H9 (cell line): Measurements from ENCODE around the gene TLK1. TPM values are rescaled to one million over a fixed set of nuclear protein-coding genes. Genes with fewer than 3 reads are reported as not detected.

Experiments
- DNase-seq: peaks from one replicate; pipeline ENCODE4 v3.0.0-alpha.2; 2017
- H2AFZ ChIP-seq: one replicate; pipeline ENCODE4 v1.6.1; 2013; ENCODE audit warnings: mild to moderate bottlenecking, low read length, control low read depth, moderate library complexity
- H2AK5ac ChIP-seq: 2 replicates; pipeline ENCODE4 v1.6.1; 2013; ENCODE audit warnings: low read length, control low read depth, mixed read lengths; ENCODE audit not compliant: insufficient read length
- H2BK120ac ChIP-seq: one replicate; pipeline ENCODE4 v1.6.1; 2013; ENCODE audit warnings: low read depth, mild to moderate bottlenecking, low read length, control low read depth, inconsistent platforms; ENCODE audit not compliant: poor library complexity, severe bottlenecking
- H2BK12ac ChIP-seq: 2 replicates; pipeline ENCODE4 v1.6.1; 2013; ENCODE audit warnings: low read length, control low read depth, mixed read lengths, low read depth; ENCODE audit not compliant: insufficient read length
- H2BK15ac ChIP-seq: 2 replicates; pipeline ENCODE4 v1.6.1; 2013; ENCODE audit warnings: low read depth, low read length, control low read depth
- H2BK20ac ChIP-seq: one replicate; pipeline ENCODE4 v1.6.1; 2013; ENCODE audit warnings: low read depth, mild to moderate bottlenecking, low read length, control low read depth, inconsistent platforms; ENCODE audit not compliant: poor library complexity, severe bottlenecking
- H2BK5ac ChIP-seq: 2 replicates; pipeline ENCODE4 v1.6.1; 2013; ENCODE audit warnings: low read length, control low read depth, mixed read lengths; ENCODE audit not compliant: insufficient read length
- H3K14ac ChIP-seq: 2 replicates; pipeline ENCODE4 v1.6.1; 2013; ENCODE audit warnings: low read length, control low read depth; ENCODE audit not compliant: insufficient read depth
- H3K18ac ChIP-seq: 2 replicates; pipeline ENCODE4 v1.6.1; 2013; ENCODE audit warnings: low read depth, mild to moderate bottlenecking, mixed read lengths, low read length, control low read depth; ENCODE audit not compliant: insufficient read length
- H3K23ac ChIP-seq: 2 replicates; pipeline ENCODE4 v1.6.1; 2013; ENCODE audit warnings: low read length, control low read depth, mixed read lengths, low read depth; ENCODE audit not compliant: insufficient read length
- H3K23me2 ChIP-seq: 2 replicates; pipeline ENCODE4 v1.6.1; 2013; ENCODE audit warnings: low read depth, mild to moderate bottlenecking, mixed read lengths, low read length, control low read depth; ENCODE audit not compliant: insufficient read length, poor library complexity, severe bottlenecking
- H3K27ac ChIP-seq: 2 replicates; pipeline ENCODE4 v1.5.1; 2013; ENCODE audit warnings: low read length, control low read depth, mixed read lengths, low read depth; ENCODE audit not compliant: insufficient read length
- H3K27me3 ChIP-seq: 2 replicates; pipeline ENCODE4 v1.6.1; 2013; ENCODE audit warnings: low read length, control low read depth, inconsistent platforms; ENCODE audit not compliant: insufficient read depth
- H3K4ac ChIP-seq: 2 replicates; pipeline ENCODE4 v1.6.1; 2013; ENCODE audit warnings: low read depth, mild to moderate bottlenecking, control low read depth, inconsistent platforms, low read length, moderate library complexity
- H3K4me1 ChIP-seq: 2 replicates; pipeline ENCODE4 v1.6.1; 2013; ENCODE audit warnings: low read length, control low read depth, inconsistent platforms; ENCODE audit not compliant: insufficient read depth
- H3K4me2 ChIP-seq: 2 replicates; pipeline ENCODE4 v1.6.1; 2013; ENCODE audit warnings: low read length, control low read depth, mixed read lengths; ENCODE audit not compliant: insufficient read length, insufficient read depth
- H3K56ac ChIP-seq: 2 replicates; pipeline ENCODE4 v1.6.1; 2013; ENCODE audit warnings: low read depth, mild to moderate bottlenecking, mixed read lengths, low read length, control low read depth; ENCODE audit not compliant: insufficient read length
- H3K79me1 ChIP-seq: 2 replicates; pipeline ENCODE4 v1.6.1; 2013; ENCODE audit warnings: low read depth, mild to moderate bottlenecking, moderate library complexity, low read length, control low read depth, inconsistent platforms; ENCODE audit not compliant: insufficient read depth, poor library complexity, severe bottlenecking
- H3K79me2 ChIP-seq: 2 replicates; pipeline ENCODE4 v1.6.1; 2013; ENCODE audit warnings: low read length, control low read depth, inconsistent platforms; ENCODE audit not compliant: insufficient read depth
- H3K9ac ChIP-seq: 2 replicates; pipeline ENCODE4 v1.6.1; 2013; ENCODE audit warnings: low read length, control low read depth, mixed read lengths; ENCODE audit not compliant: insufficient read length; ENCODE audit errors: extremely low read depth
- H3K9me3 ChIP-seq: one replicate; pipeline ENCODE4 v1.6.1; 2013; ENCODE audit warnings: low read depth, low read length, inconsistent platforms; ENCODE audit not compliant: control insufficient read depth
- H3T11ph ChIP-seq: one replicate; pipeline ENCODE4 v1.6.1; 2013; ENCODE audit warnings: mild to moderate bottlenecking, low read length, control low read depth, inconsistent platforms
- H4K20me1 ChIP-seq: one replicate; pipeline ENCODE4 v1.6.1; 2013; ENCODE audit not compliant: control insufficient read depth, insufficient read length, insufficient read depth
- H4K5ac ChIP-seq: 2 replicates; pipeline ENCODE4 v1.6.1; 2013; ENCODE audit warnings: low read depth, mild to moderate bottlenecking, mixed read lengths, low read length, control low read depth; ENCODE audit not compliant: insufficient read length
- H4K8ac ChIP-seq: replicated peaks from 2 replicates; pipeline ENCODE4 v1.6.1; 2013; ENCODE audit warnings: low read length, control low read depth, mixed read lengths, low read depth; ENCODE audit not compliant: insufficient read length
- H4K91ac ChIP-seq: 2 replicates; pipeline ENCODE4 v1.6.1; 2013; ENCODE audit warnings: low read depth, mild to moderate bottlenecking, moderate library complexity, mixed read lengths, low read length, control low read depth; ENCODE audit not compliant: insufficient read length
- H3K27ac Mint-ChIP-seq, 3 experiments: 2 replicates in 2 of 3; 3 replicates in 1 of 3; pipeline ENCODE4 v1.8.0; 2020 to 2021; ENCODE audit warnings: mixed read lengths in 3 of 3, mild to moderate bottlenecking in 1 of 3, moderate library complexity in 1 of 3
- H3K27me3 Mint-ChIP-seq: 2 replicates; pipeline ENCODE4 v1.8.0; 2021; ENCODE audit warnings: low read depth, mild to moderate bottlenecking, moderate library complexity, mixed read lengths
- H3K36me3 Mint-ChIP-seq, 3 experiments: 2 replicates in 2 of 3; 3 replicates in 1 of 3; pipeline ENCODE4 v1.8.0; 2020 to 2021; ENCODE audit warnings: low read depth in 3 of 3, mixed read lengths in 3 of 3; ENCODE audit not compliant: insufficient read depth in 1 of 3
- H3K4me1 Mint-ChIP-seq, 2 experiments: 2 replicates each; pipeline ENCODE4 v1.8.0; 2020; ENCODE audit warnings: mixed read lengths in 2 of 2
- H3K4me3 Mint-ChIP-seq, 2 experiments: 2 replicates in 1 of 2; 3 replicates in 1 of 2; pipeline ENCODE4 v1.8.0; 2020 to 2021; ENCODE audit warnings: mild to moderate bottlenecking in 2 of 2, mixed read lengths in 2 of 2, moderate library complexity in 1 of 2
- H3K9me3 Mint-ChIP-seq, 2 experiments: 2 replicates in 1 of 2; 3 replicates in 1 of 2; pipeline ENCODE4 v1.8.0; 2020; ENCODE audit warnings: mild to moderate bottlenecking in 2 of 2, mixed read lengths in 2 of 2, moderate library complexity in 1 of 2
- WGBS: extraction: QIAGEN DNeasy Blood & Tissue Kit; methylation state at CpG from one replicate; pipeline ENCODE4 v1.1.7; 2013; ENCODE audit warnings: missing lambda C conversion rate, low lambda C conversion rate, mixed read lengths; ENCODE audit not compliant: insufficient read length; ENCODE audit errors: extremely low coverage; 5-methylcytosine and 5-hydroxymethylcytosine counted together
- total RNA-seq: library from RNA; stranded (reverse); gene quantifications from 2 replicates; pipeline ENCODE4 v1.2.1, GENCODE V29; 2021
- TF ChIP-seq, protein P1 (sequence below): fragments of 200-600 bp; sonication (generic); conservative IDR thresholded peaks from 3 replicates; pipeline ENCODE4 v1.8.0; 2021; ENCODE audit warnings: antibody characterized with exemption, mild to moderate bottlenecking

The TLK1 gene
- total RNA-seq, 1 experiment from 2014 or later, result 112 TPM

DNA sequence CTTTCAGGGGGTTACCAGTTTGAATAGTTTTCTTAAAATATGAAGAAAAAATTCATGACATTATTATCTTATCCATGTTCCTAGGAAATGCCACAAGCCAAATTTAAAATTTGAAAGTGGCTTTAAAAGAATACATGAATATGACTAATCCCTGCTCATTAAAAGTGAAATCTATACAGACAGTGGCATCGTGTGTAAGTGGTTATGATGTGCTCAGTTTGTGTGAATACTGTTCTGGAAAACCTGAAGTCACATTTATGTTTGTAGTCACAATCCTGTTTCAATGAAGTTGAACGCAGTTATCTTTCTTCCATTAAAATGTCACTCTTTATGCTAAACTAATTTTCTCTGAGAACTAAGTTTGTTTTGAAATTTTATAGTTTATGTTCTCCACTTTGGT, 155.9 kb downstream of the TLK1 start:
- Histone ChIP-seq H3K4ac (no peak overlapping the region), H2BK15ac (no peak overlapping the region), H4K5ac (no peak overlapping the region), H3K27ac (no peak overlapping the region), H3K9ac (no peak overlapping the region), H3K4me2 (no peak overlapping the region), H3K23me2 (no peaks in the 10 kb centered on the region), H3K4me1 (no peaks in the 10 kb centered on the region), H4K91ac (no peak overlapping the region), H2BK5ac (no peak overlapping the region), H3K56ac (no peak overlapping the region), H3K79me2 (no peaks in the 10 kb centered on the region), H3K9me3 (no peaks in the 10 kb centered on the region), H4K8ac (no peak overlapping the region), H3T11ph (no peak overlapping the region), H2BK120ac (no peak overlapping the region), H2AK5ac (no peak overlapping the region), H3K23ac (no peak overlapping the region), H3K27me3 (no peaks in the 10 kb centered on the region), H3K79me1 (peaks cover 3% of the 10 kb centered on the region), H2BK20ac (no peak overlapping the region), H3K14ac (no peak overlapping the region), H2AFZ (no peak overlapping the region), H4K20me1 (no peaks in the 10 kb centered on the region), H3K18ac (no peak overlapping the region), H2BK12ac (no peak overlapping the region)
- TF ChIP-seq, protein P1, sequence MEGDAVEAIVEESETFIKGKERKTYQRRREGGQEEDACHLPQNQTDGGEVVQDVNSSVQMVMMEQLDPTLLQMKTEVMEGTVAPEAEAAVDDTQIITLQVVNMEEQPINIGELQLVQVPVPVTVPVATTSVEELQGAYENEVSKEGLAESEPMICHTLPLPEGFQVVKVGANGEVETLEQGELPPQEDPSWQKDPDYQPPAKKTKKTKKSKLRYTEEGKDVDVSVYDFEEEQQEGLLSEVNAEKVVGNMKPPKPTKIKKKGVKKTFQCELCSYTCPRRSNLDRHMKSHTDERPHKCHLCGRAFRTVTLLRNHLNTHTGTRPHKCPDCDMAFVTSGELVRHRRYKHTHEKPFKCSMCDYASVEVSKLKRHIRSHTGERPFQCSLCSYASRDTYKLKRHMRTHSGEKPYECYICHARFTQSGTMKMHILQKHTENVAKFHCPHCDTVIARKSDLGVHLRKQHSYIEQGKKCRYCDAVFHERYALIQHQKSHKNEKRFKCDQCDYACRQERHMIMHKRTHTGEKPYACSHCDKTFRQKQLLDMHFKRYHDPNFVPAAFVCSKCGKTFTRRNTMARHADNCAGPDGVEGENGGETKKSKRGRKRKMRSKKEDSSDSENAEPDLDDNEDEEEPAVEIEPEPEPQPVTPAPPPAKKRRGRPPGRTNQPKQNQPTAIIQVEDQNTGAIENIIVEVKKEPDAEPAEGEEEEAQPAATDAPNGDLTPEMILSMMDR, result no peak
- Mint-ChIP-seq H3K4me1 (no peaks in the 10 kb centered on the region), H3K9me3 (no peaks in the 10 kb centered on the region), H3K27ac (no peak overlapping the region; a peak in 1 of 7 replicates), H3K27me3 (no peaks in the 10 kb centered on the region), H3K4me3 (no peak overlapping the region), H3K36me3 (peaks cover 29 to 74% (median 69%) of the 10 kb centered on the region in 3 experiments)
- no peak for DNase-seq
- no CpG with 5 or more reads among the region's 2 CpGs for WGBS
